GM21381 (cell line): ENCODE results near the gene FHAD1.

Source experiments
- ATAC-seq: cut with Tn5 transposase; IDR thresholded peaks from one replicate; pipeline ENCODE4 v1.9.1; 2021; ENCODE audit warnings: mild to moderate bottlenecking, moderate library complexity; ENCODE audit not compliant: unreplicated experiment

The FHAD1 gene

DNA sequence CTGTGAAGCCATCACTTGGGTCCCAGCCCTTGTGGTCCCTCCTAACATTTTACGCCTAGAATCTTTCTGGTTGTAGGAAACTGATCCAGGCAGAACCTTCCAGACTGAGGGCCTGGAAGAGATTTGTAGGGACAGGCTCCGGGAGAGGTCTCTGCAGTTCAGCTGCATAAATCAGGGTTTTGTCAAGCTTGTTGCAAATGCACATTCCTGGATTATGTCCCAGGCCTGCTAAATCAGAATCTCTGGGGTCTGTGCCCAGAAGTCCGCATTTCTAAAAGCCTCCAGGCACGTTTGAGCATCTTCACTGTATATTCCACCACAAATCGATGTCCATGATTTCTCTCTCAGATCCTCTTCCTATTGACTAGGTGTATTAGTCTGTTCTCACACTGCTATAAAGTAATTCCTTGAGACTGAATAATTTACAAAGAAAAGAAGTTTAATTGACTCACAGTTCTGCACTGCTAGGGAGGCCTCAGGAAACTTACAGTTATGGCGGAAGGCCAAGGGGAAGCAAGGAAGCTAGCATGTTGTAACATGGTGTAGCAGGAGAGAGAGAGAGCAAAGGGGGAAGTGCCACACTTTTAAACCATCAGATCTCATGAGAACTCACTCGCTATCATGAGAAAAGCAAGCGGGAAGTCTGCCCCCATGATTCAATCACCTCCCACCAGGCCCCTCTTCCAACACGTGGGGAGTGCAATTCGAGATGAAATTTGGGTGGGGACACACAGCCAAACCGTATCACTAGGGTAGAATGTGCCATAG lies 1.2 kb upstream of the FHAD1 start:
- no peak for ATAC-seq

DNA sequence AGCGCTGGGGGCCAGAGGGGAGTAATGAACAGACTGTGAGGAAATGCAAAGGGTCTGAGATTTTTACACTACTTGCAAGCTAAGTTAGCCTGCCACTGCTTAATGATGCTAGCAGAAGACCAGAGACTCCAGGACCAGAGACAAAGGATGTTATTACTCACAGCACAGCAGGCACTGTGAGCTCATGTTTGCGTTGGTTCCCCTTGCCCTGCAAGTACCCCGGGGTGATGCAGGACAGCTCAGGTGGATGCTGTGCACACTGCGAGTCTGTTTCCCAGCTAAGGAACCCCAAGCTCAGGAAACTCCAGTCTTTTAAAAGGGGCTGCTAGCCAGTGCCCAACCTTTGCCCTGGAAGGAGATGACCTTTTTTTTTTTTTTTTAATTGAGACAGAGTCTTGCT lies 1.2 kb downstream of the FHAD1 start:
- no peak for ATAC-seq

DNA sequence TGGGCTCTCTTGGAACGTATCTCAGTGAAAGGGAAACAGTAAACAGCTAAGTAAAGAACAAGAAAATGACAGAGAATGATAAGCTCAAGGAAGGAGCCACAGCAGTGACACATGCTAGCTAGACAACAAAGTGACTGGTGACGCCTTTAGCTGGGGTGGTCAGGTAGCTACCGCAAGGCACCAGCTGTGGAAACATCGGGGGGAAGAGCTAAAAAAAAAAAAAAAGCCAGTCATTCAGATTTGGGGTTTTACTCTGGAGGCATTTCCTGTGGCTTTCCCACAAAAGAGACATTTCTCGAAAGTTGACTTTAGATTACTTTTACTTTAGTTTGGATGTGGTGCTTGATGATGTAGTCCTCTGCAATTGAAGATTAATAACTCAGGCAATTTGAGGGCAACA lies 2.1 kb downstream of the FHAD1 start:
- ATAC-seq, result peak; percentile 44

DNA sequence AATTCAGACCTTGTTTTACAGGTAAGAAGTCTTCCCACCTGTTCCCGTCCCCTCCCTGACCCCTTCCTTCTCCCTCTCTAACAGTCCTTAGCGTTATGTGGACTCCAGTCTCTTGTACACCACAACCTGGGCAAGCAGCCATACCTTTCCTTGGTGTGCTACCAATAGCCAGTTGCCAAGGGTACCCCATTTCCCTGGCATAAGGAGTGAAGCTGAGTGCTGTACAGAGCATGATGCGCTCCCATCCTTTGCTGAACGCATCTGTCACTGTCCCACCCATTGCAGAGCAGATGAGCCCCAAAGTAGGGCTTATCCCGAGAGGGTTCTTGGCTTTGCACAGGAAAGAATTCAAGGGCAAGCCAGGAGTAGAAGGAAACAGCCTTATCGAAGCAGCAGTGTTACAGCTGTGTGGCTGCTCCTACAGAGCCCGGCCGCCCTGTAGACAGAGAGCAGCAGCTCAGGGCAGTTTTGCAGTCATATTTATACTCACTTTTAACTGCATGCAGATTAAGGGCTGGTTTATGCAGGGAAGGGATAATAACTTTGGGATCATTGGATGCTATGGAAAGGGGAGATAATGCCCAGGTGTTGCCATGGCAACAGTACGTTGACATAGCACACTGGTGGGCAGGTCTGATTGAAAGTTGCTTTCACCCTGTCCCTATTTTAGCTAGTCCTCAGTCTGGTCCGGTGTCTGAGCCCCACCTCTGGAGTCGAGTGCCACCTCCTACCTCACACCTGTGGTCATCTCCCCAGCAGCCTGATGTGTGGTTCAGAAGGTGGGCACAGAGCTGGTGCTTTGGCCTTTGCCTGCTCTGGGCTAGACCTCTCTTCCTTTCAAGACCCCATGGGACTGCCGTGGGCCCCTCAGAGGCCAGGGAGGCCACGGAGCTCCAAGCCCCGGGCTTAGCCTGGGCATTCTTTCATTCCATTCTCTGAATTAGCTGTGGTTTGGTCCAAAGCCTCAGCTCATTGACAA lies 5.1 kb downstream of the FHAD1 start:
- ATAC-seq, result no peak

DNA sequence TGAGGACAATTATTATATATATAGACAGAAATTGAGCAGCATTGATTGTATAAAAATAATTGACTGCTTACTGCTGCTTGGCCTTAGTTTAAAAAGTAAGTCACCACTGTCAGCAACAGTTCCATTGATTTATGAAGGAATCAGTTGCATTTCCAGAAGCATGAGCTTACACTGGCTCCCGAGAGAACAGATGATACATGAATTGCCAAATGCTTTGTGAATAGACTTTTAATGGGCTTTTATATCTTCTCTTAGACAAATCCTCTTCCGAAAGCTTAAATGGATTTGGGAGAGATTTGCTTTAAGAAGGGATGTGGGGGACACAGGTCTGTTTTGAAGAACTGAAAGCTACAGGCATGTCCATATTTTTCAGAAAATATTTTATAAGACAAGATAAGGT lies 7.5 kb downstream of the FHAD1 start:
- ATAC-seq, result no peak

DNA sequence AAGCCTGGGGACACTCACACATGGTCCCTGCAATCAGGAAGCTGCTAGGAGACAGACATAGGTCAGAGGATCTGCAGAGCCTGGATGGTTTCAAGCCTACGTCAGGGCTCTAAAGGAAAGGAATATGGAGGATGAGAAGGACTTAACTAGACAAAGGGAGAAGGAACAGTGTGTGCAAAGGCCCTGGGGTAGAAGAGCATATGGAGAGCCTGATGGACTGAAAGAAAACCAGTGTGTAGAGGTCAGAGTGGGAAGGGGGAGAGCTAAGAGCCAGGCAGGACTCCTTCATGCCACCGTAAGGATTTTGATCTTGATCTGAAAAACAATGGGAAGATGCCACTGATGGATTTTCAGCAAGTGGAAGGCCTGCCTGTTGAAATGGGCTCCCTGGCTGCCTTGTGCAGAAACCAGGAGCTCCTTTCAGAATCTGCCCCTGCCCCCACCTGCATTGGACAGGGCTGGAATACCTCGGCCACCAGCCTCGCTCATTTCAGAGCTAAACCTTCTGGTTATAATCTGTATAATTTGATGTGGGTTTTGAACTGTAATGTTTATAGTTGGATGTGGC lies 8.6 kb downstream of the FHAD1 start:
- ATAC-seq, result no peak

DNA sequence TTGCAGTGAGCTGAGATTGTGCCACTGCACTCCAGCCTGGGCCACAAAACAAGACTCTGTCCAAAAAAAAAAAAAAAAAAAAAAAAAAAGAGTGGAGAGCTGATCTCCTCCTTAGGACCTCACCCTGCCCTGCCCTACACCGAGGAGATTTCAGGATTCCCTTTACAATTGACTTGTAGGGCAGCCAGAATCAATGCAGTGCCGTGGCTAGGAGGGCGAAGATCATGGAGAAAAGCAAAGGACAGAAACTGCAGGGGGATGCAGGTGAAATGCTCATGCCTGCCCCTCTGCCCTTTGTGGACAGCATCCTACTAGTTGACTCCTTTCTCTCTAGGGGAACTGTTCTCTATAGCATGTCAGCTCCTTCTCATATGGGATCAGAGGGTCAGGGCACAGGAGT lies 9.6 kb downstream of the FHAD1 start:
- no peak for ATAC-seq

DNA sequence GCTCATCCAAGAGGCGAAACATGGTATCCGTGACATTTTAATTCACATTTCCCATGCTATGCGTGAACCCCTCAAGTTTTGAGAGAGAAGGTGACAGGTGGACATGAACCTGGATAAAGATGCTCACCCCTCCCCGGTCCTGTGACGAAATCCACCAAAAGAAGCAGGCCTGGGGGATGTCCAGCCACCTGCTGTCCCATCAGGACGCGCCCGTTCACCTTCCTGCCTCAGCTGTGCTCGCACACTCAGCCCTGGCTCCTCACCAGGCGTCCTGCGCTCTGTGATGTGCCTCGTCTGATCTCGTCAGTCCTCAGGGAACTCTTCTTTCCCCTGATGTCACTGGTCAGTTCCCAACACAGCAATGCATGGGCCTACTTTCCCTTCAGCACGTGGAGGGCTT lies 10.3 kb downstream of the FHAD1 start:
- no peak for ATAC-seq

DNA sequence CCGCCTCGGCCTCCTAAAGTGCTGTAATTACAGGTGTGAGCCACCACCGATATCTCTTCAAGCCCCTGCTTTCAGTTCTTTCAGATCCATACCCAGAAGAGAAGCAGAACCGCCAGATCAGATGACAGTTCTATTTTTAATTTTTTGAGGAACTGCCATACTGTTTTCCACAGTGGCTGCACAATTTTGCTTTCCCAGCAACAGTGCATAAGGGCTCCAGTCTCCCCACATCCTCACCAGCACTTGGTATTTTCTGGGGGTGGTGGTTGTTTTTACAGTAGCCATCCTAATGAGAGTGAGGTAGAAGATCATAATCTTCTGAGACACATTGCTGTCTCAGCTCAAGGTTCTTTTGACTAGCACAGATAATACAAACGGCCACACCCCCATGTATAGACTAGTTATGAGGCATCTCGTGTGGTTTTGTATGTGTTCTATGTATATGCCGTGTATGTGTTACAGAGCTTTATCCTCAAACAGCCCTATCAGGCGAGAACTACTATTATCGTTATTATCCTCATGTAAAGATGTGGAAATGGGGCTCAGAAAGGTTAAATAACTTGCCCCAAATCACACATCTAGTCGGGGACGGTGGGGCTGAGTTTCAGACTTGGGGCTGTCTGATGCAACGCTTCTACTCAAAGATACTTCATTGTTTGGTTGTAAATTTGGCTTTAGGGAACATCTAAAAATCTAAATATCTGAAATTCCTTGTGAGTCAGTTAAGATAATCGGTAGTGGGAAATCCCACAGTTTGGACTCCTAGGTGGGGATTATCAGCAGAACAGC lies 12.0 kb downstream of the FHAD1 start:
- ATAC-seq, result no peak

DNA sequence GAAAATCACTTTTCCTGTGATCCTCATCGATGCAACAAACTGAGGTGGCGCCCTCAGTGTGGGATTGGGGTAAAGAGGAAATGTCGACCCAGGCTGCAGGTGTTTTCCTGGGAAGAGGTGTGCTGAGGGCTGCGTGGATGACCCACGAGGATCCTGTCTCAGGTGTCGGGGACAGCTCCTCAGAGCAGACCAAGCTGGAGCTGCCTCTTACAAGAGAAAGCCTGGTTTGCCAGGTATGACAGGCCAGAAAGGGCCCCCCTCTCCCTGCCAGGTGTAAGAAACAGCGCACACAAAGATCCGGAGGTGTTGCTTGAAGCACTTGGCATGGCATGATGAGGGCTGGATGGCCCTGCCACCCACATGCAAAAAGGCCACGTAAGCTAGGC lies 12.6 kb downstream of the FHAD1 start:
- ATAC-seq, result no peak

DNA sequence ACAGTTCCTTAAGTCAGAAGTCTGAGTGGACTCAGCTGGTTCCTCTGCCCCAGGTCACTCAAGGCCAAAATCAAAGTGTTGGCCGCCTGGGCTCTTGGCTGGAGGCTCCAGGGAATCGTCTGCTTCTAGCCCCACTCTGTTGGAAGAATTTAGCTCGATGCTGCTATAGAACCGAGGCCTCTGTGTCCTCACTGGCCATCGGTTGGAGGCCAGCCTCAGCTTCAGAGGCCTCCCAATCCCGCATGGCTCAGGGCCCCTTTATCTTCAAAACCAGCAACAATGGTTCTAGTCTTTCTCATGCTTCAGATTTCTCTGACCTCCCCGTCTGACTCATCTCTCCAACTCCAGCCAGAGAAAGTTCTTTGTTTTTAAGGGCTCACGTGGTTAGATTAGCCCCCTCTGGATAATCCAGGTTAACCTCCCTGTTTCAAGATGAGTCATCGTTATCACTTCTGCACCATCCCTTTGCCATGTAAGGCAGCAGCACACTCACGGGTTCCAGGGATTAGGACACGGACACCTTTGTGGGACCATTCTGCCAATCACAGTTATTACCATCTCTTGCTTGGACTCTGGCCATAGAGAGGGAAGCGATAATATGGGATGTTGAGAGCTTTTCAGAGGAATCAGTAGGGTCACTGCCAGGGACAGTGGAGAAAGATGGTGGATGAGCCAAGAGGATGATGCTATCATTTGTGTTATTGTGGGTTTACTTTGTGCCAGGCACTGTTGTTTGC lies 13.6 kb downstream of the FHAD1 start:
- ATAC-seq, result no peak

DNA sequence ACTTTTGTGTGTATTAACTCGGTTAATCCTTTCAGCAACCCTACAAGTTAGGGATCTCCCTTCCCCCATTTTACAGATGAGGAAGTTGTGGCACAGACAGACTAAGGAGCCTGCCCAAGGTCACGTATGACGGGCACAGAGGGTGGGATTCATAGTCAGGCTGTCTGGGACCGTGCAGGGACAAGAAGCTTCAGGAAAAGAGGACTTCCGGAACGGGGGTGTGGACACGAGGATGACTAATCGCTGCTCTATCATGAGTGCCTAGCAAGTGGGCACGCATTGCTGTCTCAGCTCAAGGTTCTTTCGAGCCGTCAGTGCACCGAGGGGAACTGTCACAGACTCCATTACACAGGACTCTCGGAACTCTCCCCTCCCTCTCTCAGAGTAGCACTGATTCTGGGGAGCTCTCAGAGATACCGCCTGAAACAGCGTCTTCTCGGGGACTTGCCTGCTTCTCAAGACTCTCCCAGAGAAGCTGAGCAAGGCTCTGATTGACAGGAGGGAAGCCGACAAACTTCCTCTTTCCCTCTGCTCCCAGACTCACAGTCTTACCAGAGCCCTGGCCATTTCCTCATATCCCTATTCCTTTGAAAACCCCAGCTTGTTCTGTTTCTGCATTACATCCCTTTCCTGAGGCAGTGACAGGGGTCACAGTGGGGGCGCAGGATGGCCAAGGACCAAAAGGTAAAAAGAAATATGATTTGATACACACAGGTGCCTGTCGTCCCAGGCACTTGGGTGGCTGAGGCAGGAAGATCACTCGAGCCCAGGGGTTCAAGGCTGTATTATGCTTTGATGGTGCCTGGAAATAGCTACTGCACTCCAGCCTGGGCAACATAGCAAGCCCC lies 14.4 kb downstream of the FHAD1 start:
- peak; percentile 54 for ATAC-seq

DNA sequence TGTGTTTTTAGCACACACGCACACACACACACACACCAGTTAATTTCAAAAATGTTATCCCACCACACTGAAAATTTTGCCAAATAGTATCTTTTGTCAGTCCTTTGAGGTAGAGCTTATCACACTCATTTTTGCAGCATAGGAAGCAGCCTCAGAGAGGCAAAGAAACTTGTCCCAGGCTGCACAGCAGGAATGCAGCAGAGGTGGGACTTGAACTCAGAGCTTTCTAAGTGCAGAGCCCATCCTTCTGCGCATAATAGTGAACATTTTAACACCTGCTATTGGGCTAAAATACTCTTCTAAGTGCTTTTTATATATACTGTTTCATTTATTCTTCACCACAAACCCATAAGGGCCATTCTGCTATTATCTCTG lies 15.0 kb downstream of the FHAD1 start:
- no peak for ATAC-seq

DNA sequence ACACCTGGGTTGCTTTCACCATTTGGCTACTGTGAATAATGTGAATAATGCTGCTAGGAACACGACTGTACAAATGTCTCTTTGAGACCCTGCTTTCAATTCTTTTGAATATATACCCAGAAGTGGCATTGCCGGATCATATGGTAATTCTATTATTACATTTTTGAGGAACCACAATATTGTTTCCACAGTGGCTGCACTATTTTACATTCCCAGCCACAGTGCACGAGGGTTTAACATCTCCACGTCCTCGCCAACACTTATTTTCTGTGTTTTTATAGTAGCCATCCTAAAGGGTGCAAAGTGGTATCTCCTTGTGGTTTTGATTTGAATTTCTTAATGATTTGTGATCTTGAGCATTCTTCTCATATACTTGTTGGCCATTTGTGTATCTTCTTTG lies 15.7 kb downstream of the FHAD1 start:
- ATAC-seq, result no peak

DNA sequence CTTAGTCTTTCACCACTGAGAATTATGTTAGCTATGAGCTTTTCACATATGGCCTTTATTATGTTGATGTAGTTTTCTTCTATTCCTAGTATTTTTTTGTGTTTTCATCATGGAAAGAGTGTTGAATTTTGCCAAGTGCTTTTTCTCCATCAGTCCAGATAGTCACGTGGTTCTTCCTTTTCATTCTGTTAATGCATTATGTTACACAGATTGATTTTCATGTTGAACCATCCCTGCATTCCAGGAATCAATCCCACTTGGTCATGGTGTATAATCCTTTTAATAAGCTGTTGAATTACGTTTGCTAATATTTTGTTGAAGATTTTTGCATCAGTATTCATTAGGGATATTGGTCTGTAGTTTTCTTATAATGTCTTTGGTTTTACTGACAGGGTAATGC lies 17.7 kb downstream of the FHAD1 start:
- no peak for ATAC-seq

DNA sequence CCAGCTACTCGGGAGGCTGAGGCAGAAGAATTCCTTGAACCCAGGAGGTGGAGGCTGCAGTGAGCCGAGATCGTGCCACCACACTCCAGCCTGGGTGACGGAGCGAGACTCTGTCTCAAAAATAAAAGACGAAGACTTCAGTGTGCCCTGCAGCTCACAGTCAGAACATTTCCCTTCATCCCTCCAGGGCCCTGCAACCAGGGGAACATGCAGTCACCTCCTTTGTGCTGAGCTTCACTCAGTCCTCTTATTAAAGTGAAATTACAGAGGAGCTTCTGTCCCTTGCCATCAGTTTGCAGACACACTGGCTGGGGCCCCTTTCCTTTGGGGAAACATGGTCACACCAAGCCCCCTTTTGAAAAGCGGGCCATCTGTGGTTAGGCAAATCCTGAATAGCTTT lies 24.2 kb downstream of the FHAD1 start:
- ATAC-seq, result no peak

DNA sequence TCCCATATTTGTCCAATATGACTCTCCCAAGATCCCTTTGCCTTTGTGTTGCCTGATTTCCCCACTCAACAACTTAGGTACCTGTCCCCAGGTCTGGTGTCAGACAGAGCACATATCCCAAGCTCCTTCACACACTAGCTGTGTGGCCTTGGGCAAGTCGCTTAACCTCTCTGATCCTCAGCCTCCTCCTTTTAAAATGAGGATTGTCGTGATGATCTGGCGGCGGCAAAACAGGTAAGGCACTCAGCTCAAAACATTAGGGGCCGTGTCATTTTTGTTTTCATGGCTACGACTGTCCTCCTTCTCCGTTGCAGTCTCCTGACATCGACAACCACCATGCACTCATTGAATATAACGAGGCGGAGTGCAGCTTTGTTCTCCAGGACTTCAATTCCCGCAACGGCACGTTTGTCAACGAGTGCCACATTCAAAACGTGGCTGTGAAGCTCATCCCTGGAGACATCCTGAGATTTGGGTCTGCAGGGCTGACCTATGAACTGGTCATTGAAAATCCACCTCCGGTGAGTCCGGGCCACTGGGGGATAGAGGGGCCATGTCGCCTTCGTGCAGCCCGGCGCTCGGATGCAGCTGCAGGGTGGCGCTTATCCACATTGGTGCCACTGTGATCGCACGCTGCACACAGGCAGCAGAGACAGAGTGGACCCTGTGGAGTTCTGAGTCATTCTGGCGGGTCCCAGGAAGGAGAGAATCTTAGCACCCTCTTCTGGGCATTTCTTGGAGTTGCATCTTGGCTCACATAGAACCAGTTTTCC lies 25.2 kb downstream of the FHAD1 start:
- no peak for ATAC-seq

DNA sequence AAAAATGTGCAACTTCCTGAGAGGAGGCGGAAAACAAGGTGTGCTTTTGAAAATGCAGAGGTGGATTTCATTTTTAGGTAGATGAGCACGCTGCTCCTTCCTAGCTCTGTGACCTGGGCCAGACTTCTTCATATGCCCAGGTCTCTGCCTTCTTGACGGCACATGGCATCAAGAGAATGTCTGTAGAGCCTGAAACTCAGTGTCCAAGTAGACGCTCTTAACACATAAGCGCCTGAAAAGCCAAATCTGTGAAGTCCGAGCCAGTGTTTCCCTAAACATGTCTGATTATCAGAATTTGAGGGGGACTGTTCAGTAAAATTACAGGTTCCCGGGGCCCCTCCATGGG lies 25.7 kb downstream of the FHAD1 start:
- no peak for ATAC-seq

DNA sequence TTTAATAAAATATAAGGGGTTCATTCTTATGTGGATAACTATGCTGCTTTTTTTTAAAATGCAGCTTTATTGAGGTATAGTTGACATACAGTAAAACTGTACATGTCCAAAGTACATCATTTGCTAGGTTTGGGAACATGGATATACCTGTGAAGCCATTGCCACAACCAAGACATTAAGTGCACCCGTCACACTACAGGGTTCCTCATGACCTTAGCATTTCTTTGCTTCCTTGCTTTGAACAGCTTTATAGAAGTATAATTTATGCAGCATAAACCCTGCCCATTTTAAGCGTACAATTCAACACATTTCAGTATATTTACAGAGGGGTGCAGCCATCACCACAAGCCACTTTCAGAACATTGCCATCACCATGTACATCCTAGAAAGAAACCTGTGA lies 26.3 kb downstream of the FHAD1 start:
- no peak for ATAC-seq
